Measurements from ENCODE around the gene TMEM109.
A peak's percentile ranks its signal among the peaks of the same experiment; 100 is the strongest.

TMEM109 gene

GRCh38 chr11:60966890-60967289, 52.9 kb downstream of the TMEM109 start:
- no peaks in the 10 kb centered on the region for H4K20me1 ChIP-seq (ENCODE audit: insufficient read depth, low read length, poor library complexity, severe bottlenecking)
- H3K36me3 ChIP-seq (ENCODE audit: insufficient read depth, low read length) = no peaks in the 10 kb centered on the region
- H3K4me3 ChIP-seq (ENCODE audit: low read length, poor library complexity, severe bottlenecking) = no peak overlapping the region
- H3K9me3 ChIP-seq (ENCODE audit: insufficient read depth, low read depth, low read length) = no peaks in the 10 kb centered on the region
- H3K4me1 ChIP-seq (ENCODE audit: insufficient read depth, low read length, poor library complexity, severe bottlenecking) = peaks cover 14% of the 10 kb centered on the region
- H3F3A ChIP-seq (ENCODE audit: low read depth) = no peaks in the 10 kb centered on the region
- H3K9me2 ChIP-seq (replicated peaks; ENCODE audit: low read depth, low read length) = no peaks in the 10 kb centered on the region
- TF ChIP-seq EZH2phosphoT487 (IDR thresholded peaks at IDR 0.05; ENCODE audit: borderline replicate concordance) (no peak), CTCF (conservative IDR thresholded peaks at IDR 0.05; ENCODE audit: low read length) (no peak)
- peaks cover 2% of the 10 kb centered on the region; the same call in 1 of the 2 replicates for H3K79me2 ChIP-seq (ENCODE audit: insufficient read depth, low read length)
- H3K27me3 ChIP-seq (ENCODE audit: insufficient read depth, low read length, poor library complexity, severe bottlenecking) = peaks cover 10% of the 10 kb centered on the region
- no peak overlapping the region for H2AFZ ChIP-seq (ENCODE audit: low read length)
- H3K9ac ChIP-seq (ENCODE audit: low read depth, low read length, poor library complexity, severe bottlenecking) = no peak overlapping the region
- H3K4me2 ChIP-seq (ENCODE audit: low read depth, low read length, poor library complexity, severe bottlenecking) = no peak overlapping the region

- TF ChIP-seq CTCF (conservative IDR thresholded peaks at IDR 0.05; ENCODE audit: low read length) (no peak), EZH2phosphoT487 (IDR thresholded peaks at IDR 0.05; ENCODE audit: borderline replicate concordance) (no peak)
- no peaks in the 10 kb centered on the region for H3K27me3 ChIP-seq (ENCODE audit: insufficient read depth, low read length, poor library complexity, severe bottlenecking)
- H3K9ac ChIP-seq (ENCODE audit: low read depth, low read length, poor library complexity, severe bottlenecking) = no peak overlapping the region
- H3F3A ChIP-seq (ENCODE audit: low read depth) = no peaks in the 10 kb centered on the region
- H3K79me2 ChIP-seq (ENCODE audit: insufficient read depth, low read length) = peaks cover 11% of the 10 kb centered on the region; the same call in 1 of the 2 replicates
- no peak overlapping the region for H2AFZ ChIP-seq (ENCODE audit: low read length)
- no peaks in the 10 kb centered on the region for H3K36me3 ChIP-seq (ENCODE audit: insufficient read depth, low read length)
- no peaks in the 10 kb centered on the region for H3K9me2 ChIP-seq (replicated peaks; ENCODE audit: low read depth, low read length)
- H3K4me1 ChIP-seq (ENCODE audit: insufficient read depth, low read length, poor library complexity, severe bottlenecking) = peaks cover 28% of the 10 kb centered on the region
- no peak overlapping the region for H3K4me2 ChIP-seq (ENCODE audit: low read depth, low read length, poor library complexity, severe bottlenecking)
- H4K20me1 ChIP-seq (ENCODE audit: insufficient read depth, low read length, poor library complexity, severe bottlenecking) = no peaks in the 10 kb centered on the region
- no peaks in the 10 kb centered on the region for H3K9me3 ChIP-seq (ENCODE audit: insufficient read depth, low read depth, low read length)
- H3K4me3 ChIP-seq (ENCODE audit: low read length, poor library complexity, severe bottlenecking) = no peak overlapping the region
Observed at GRCh38 chr11:60968223-60968622, 54.3 kb downstream of the TMEM109 start.

GRCh38 chr11:60970369-60970774, 56.4 kb downstream of the TMEM109 start:
- Histone ChIP-seq H3F3A (ENCODE audit: low read depth) (no peaks in the 10 kb centered on the region), H3K36me3 (ENCODE audit: insufficient read depth, low read length) (no peaks in the 10 kb centered on the region), H3K9me3 (ENCODE audit: insufficient read depth, low read depth, low read length) (no peaks in the 10 kb centered on the region), H3K9me2 (replicated peaks; ENCODE audit: low read depth, low read length) (no peaks in the 10 kb centered on the region), H3K4me1 (ENCODE audit: insufficient read depth, low read length, poor library complexity, severe bottlenecking) (peaks cover 37% of the 10 kb centered on the region), H2AFZ (ENCODE audit: low read length) (peak overlapping the region; percentile 25; the same call in 1 of the 2 replicates), H3K9ac (ENCODE audit: low read depth, low read length, poor library complexity, severe bottlenecking) (no peak overlapping the region), H3K4me2 (ENCODE audit: low read depth, low read length, poor library complexity, severe bottlenecking) (peak overlapping the region; percentile 97), H4K20me1 (ENCODE audit: insufficient read depth, low read length, poor library complexity, severe bottlenecking) (no peaks in the 10 kb centered on the region), H3K4me3 (ENCODE audit: low read length, poor library complexity, severe bottlenecking) (no peak overlapping the region), H3K27me3 (ENCODE audit: insufficient read depth, low read length, poor library complexity, severe bottlenecking) (no peaks in the 10 kb centered on the region), H3K79me2 (ENCODE audit: insufficient read depth, low read length) (peaks cover 18% of the 10 kb centered on the region; the same call in 1 of the 2 replicates)
- TF ChIP-seq EZH2phosphoT487 (IDR thresholded peaks at IDR 0.05; ENCODE audit: borderline replicate concordance) (no peak), CTCF (conservative IDR thresholded peaks at IDR 0.05; ENCODE audit: low read length) (peak; percentile 95)
